ENCODE measurements around the gene WDR93.
"Not testable (repeated sequence)": the region's sequence is repeated elsewhere in the genome, so short reads cannot be mapped to it uniquely, and the experiment has no call there.

The WDR93 gene

GRCh38 chr15:89685995-89686394 lies 4.6 kb upstream of the WDR93 start:
- DNase-seq (ENCODE audit: low read depth), result no peak

GRCh38 chr15:89686522-89686921 lies 4.1 kb upstream of the WDR93 start:
- no peak for DNase-seq (ENCODE audit: low read depth)

GRCh38 chr15:89689930-89690275 lies 708 bp upstream of the WDR93 start:
- not testable (repeated sequence) for DNase-seq (ENCODE audit: low read depth)

GRCh38 chr15:89693091-89693490 lies 2.5 kb downstream of the WDR93 start:
- DNase-seq (ENCODE audit: low read depth), result no peak

DNA sequence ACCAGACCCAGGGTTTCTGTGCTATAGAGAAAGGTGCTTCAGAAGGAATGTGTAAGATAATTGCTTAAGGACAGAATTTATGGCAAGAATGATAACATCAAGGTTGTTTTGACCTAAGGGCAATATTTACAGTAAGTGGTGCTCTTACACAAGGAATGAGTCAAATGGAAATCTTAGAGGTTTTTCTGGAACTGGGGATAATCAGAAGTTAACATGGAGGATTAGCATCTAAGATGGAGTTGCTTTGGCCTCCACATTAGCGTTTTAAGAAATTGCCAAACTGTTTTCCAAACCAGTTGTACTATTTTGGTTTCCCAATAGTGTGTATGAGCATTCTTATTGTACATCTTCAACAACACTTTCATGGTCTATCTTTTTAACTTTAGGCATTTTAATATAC lies 3.1 kb downstream of the WDR93 start:
- no peak for DNase-seq (ENCODE audit: low read depth)

GRCh38 chr15:89695198-89695597 lies 4.6 kb downstream of the WDR93 start:
- no peak for DNase-seq (ENCODE audit: low read depth)

DNA sequence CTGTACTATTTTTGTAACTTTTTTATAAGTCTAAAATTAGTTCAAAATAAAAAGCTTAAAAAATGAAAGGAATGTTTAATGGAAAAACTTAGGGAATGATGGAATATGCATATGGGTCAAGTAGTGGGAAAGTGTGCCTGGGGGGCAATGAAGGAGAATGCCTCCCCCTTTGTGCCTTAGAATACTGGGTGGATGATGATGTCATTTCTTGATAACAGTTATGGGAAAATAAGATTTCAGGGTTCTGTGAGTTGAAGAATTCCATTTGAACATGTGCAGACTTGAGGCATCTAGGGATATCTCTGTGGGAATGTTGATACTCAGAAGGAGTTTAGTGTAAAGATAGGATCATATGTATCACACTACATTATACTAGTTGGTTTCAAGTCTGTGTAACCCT lies 13.8 kb downstream of the WDR93 start:
- DNase-seq (ENCODE audit: low read depth), result no peak

DNA sequence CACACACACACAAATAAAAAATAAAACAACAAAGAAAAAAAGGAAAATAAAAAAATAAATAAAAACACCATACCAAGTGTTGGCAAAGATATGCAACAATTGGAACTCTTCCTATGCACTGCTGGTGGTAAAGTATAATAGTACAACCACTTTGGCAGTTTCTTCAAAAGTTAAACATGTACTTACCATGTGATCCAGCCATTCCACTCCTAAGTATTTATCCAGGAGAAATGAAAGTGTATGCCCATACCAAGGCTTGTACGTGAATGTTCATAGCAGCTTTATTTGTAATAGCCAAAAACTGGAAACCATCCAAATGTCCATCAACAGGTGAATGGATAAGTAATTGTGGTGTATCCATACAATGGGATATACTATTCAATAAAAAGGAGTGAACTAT lies 17.0 kb downstream of the WDR93 start:
- DNase-seq (ENCODE audit: low read depth), result no peak

- no peak for DNase-seq (ENCODE audit: low read depth)
Measured at GRCh38 chr15:89714775-89715174, 24.2 kb downstream of the WDR93 start.

- DNase-seq (ENCODE audit: low read depth), result no peak
Measured at GRCh38 chr15:89723031-89723430, 32.4 kb downstream of the WDR93 start.

DNA sequence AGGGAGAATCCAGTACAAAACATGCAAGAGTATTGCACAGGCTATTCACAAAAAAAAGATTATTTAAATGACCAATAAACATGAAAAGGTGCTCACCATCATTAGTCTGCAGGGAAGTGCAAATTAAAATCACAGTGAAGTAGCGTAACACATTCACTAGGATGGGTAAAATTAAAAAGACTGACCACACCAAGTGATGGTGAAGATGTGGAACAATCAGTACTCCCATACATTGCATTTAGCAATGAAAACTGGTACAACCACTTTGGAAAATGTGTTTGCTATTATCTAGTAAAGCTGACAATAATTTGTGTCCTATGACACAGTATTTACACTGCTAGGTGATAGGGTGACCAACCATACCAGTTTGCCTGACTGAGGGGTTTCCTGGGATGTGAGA lies 34.0 kb downstream of the WDR93 start:
- DNase-seq (ENCODE audit: low read depth), result no peak

DNA sequence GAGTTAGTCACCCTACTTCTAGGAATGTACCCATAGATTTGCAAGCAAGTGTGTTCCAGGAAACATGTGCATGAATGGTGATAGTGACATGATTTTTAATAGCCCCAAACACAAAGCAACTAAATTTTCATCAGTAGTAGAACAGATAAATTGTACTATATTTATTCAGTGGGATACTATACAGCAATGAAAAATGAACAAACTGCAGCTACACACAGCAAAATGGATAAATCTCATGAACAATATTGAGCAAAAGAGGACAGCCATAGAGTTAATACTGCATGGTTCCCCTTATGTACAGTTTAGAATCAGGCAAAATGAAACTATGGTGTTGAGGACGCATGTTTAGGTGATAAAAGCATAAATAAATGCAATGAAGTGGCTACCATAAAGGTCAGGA lies 34.5 kb downstream of the WDR93 start:
- no peak for DNase-seq (ENCODE audit: low read depth)

- no peak for DNase-seq (ENCODE audit: low read depth)
Measured at GRCh38 chr15:89728254-89728653, 37.6 kb downstream of the WDR93 start.

GRCh38 chr15:89731275-89731674 lies 40.7 kb downstream of the WDR93 start:
- DNase-seq (ENCODE audit: low read depth), result no peak

- no peak for DNase-seq (ENCODE audit: low read depth)
Measured at GRCh38 chr15:89732451-89733172, 42.0 kb downstream of the WDR93 start.

GRCh38 chr15:89735773-89736172 lies 45.2 kb downstream of the WDR93 start:
- no peak for DNase-seq (ENCODE audit: low read depth)

DNA sequence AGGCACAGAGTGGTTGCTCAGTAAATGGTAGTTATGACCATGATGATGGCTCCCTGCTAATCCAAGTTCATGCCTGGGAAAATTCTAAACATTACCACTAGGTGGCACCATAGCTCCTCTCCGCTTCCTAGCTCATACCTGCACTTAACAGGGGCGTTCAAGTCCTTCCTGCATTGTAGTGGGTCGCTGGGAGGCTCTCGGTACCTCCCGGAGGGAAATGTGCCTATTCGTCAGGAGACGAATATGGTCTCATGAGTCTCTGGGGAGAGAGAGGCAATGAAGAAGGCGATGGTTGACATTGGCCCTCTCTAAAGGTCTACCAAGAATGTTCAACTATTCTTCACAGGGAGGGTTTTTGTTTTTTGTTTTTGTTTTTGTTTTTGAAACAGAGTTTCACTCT lies 49.5 kb downstream of the WDR93 start:
- peak; percentile 45 for DNase-seq (ENCODE audit: low read depth)

- DNase-seq (ENCODE audit: low read depth), result no peak
Measured at GRCh38 chr15:89743011-89743410, 52.4 kb downstream of the WDR93 start.

- no peak for DNase-seq (ENCODE audit: low read depth)
Measured at GRCh38 chr15:89743594-89743993, 53.0 kb downstream of the WDR93 start.

GRCh38 chr15:89745131-89745530 lies 54.5 kb downstream of the WDR93 start:
- DNase-seq (ENCODE audit: low read depth), result no peak

DNA sequence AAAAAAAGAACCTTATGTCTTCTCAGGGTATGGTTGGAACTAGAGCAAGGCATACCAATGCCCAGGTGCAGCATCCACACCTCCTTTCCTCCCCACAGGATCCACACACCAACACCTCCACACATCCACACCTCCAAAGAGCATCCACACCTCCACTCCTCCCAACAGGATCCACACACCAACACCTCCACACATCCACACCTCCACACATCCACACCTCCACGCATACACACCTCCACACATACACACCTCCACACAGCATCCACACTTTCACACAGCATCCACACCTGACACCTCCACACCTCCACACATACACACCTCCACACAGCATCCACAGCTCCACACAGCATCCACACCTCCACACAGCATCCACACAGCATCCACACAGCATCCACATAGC lies 55.2 kb downstream of the WDR93 start:
- DNase-seq (ENCODE audit: low read depth), result no peak

DNA sequence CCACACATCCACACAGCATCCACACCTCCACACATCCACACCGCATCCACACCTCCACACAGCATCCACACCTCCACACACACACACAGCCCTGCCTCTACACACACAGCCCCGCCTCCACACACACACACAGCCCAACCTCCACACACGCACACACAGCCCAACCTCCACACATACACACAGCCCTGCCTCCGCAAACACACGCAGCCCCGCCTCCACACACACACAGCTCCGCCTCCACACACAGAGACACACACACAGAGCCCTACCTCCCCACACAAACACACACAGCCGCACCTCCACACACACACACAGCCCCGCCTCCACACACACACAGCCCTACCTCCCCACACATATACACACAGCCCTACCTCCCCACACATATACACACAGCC lies 55.8 kb downstream of the WDR93 start:
- no peak for DNase-seq (ENCODE audit: low read depth)

- no peak for DNase-seq (ENCODE audit: low read depth)
Measured at GRCh38 chr15:89747708-89748682, 57.4 kb downstream of the WDR93 start.
